Peyer's patch (tissue), 4 donors: Measurements from ENCODE around the gene POU5F1. TPM values are rescaled to one million over a fixed set of nuclear protein-coding genes. Genes with fewer than 3 reads are reported as not detected.
"Not testable (repeated sequence)": the region's sequence is repeated elsewhere in the genome, so short reads cannot be mapped to it uniquely, and the experiment has no call there.

Source experiments
- DNase-seq, 3 donors: peaks; one replicate each; pipeline ENCODE4 v3.0.0-alpha.2; 2017 to 2019
- H3K27ac ChIP-seq, 4 donors: fragments of 200-600 bp; sonication (generic); one replicate each; pipeline ENCODE4 v1.5.1; 2016 to 2019
- H3K27me3 ChIP-seq, 2 donors: fragments of 200-600 bp; sonication (generic); one replicate each; pipeline ENCODE4 v1.5.1; 2019
- H3K36me3 ChIP-seq, 3 donors: fragments of 200-600 bp; sonication (generic); one replicate each; pipeline ENCODE4 v1.5.1; 2016 to 2019
- H3K4me1 ChIP-seq, 4 donors: fragments of 200-600 bp; sonication (generic); one replicate each; pipeline ENCODE4 v1.5.1; 2016 to 2019
- H3K4me3 ChIP-seq, 4 donors: fragments of 200-600 bp; sonication (generic); 1 replicate in 3 of 4; 2 replicates in 1 of 4; pipeline ENCODE4 v1.5.1; 2016 to 2019; ENCODE audit warnings: mild to moderate bottlenecking in 1 of 4
- H3K9me3 ChIP-seq, 4 donors: fragments of 200-600 bp; sonication (generic); one replicate each; pipeline ENCODE4 v1.5.1; 2016 to 2019; ENCODE audit warnings: mild to moderate bottlenecking in 1 of 4
- POLR2A ChIP-seq, 2 donors: fragments of 450-650 bp; IDR thresholded peaks; one replicate each; pipeline ENCODE4 v1.5.1; 2017; ENCODE audit warnings: antibody characterized with exemption in 2 of 2, mild to moderate bottlenecking in 2 of 2, moderate library complexity in 2 of 2
- total RNA-seq, 4 donors: library from RNA; depleted of rRNA; stranded (reverse); fragments of >200 nt; gene quantifications; one replicate each; pipeline ENCODE4 v1.1.0, GENCODE V29; 2016
- TF ChIP-seq, protein P1 (sequence below), 6 experiments: fragments of 450-650 bp in 4 of 6; fragments of 200-600 bp in 2 of 6; sonication (generic) in 1 of 6; IDR thresholded peaks; one replicate each; pipeline ENCODE4 v1.5.1; 2017 to 2019; ENCODE audit warnings: antibody characterized with exemption in 6 of 6, mild to moderate bottlenecking in 3 of 6, moderate library complexity in 1 of 6

The POU5F1 gene
- total RNA-seq, 4 donors from 2014 or later, result 14.9 to 121 (median 45.0) TPM

GRCh38 chr6:31193206-31193605 lies 22.7 kb upstream of the POU5F1 start:
- TF ChIP-seq, protein P1, sequence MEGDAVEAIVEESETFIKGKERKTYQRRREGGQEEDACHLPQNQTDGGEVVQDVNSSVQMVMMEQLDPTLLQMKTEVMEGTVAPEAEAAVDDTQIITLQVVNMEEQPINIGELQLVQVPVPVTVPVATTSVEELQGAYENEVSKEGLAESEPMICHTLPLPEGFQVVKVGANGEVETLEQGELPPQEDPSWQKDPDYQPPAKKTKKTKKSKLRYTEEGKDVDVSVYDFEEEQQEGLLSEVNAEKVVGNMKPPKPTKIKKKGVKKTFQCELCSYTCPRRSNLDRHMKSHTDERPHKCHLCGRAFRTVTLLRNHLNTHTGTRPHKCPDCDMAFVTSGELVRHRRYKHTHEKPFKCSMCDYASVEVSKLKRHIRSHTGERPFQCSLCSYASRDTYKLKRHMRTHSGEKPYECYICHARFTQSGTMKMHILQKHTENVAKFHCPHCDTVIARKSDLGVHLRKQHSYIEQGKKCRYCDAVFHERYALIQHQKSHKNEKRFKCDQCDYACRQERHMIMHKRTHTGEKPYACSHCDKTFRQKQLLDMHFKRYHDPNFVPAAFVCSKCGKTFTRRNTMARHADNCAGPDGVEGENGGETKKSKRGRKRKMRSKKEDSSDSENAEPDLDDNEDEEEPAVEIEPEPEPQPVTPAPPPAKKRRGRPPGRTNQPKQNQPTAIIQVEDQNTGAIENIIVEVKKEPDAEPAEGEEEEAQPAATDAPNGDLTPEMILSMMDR (IDR thresholded peaks at IDR 0.05), result no peak
- no peak for TF ChIP-seq POLR2A (IDR thresholded peaks at IDR 0.05)
- DNase-seq, result no peak
- H3K4me1 ChIP-seq, result peaks cover 0 to 6% (median 0%) of the 10 kb centered on the region in 4 donors

DNA sequence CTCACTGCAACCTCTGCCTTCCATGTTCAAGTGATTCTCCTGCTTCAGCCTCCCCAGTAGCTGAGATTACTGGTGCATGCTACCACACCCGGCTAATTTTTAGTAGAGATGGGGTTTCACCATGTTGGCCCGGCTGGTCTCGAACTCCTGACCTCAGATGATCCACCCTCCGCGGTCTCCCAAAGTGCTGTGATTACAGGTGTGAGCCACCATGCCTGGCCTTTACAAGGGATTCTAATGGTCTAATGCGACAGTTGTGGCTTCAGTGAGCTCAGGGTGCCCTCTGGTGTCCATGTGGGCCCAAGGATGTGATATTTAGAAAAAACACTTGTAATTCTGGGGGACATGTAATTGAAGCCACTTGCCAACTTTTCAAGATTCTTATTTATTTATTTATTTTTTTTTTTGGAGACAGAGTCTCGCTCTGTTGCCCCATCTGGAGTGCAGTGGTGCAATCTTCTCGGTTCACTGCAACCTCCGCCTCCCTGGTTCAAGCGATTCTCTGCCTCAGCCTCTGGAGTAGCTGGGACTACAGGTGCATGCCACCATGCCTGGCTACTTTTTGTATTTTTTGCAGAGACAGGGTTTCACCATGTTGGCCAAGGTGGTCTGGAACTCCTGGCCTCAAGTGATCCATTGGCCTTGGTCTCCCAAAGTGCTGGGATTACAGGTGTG lies 22.1 kb upstream of the POU5F1 start:
- TF ChIP-seq, protein P1 (IDR thresholded peaks at IDR 0.05), result peak; percentile 20 to 93 (median 74)
- DNase-seq, result peak; percentile 72 to 91 (median 78)
- H3K4me3 ChIP-seq, result not testable (repeated sequence)

More at GRCh38 chr6:31193206-31193605, 22.7 kb upstream of the POU5F1 start:
- no peak overlapping the region for H3K27ac ChIP-seq
- no peaks in the 10 kb centered on the region for H3K36me3 ChIP-seq
- H3K27me3 ChIP-seq, result no peaks in the 10 kb centered on the region
- H3K9me3 ChIP-seq, result no peaks in the 10 kb centered on the region
- H3K4me3 ChIP-seq, result no peak overlapping the region

GRCh38 chr6:31190488-31190887 lies 20.0 kb upstream of the POU5F1 start:
- H3K27ac ChIP-seq, result no peak overlapping the region
- no peak overlapping the region for H3K4me3 ChIP-seq
- H3K9me3 ChIP-seq, result no peaks in the 10 kb centered on the region
- H3K27me3 ChIP-seq, result no peaks in the 10 kb centered on the region
- TF ChIP-seq POLR2A (IDR thresholded peaks at IDR 0.05), result no peak
- TF ChIP-seq, protein P1 (IDR thresholded peaks at IDR 0.05), result no peak
- H3K4me1 ChIP-seq, result no peaks in the 10 kb centered on the region
- no peaks in the 10 kb centered on the region for H3K36me3 ChIP-seq
- DNase-seq, result no peak

More for the DNA sequence above, 22.1 kb upstream of the POU5F1 start:
- not testable (repeated sequence) for H3K36me3 ChIP-seq, H3K9me3 ChIP-seq, H3K4me1 ChIP-seq, H3K27me3 ChIP-seq, H3K27ac ChIP-seq

GRCh38 chr6:31189223-31189622 lies 18.7 kb upstream of the POU5F1 start:
- H3K4me3 ChIP-seq, H3K27ac ChIP-seq, DNase-seq, H3K9me3 ChIP-seq, H3K27me3 ChIP-seq, H3K4me1 ChIP-seq, H3K36me3 ChIP-seq: not testable (repeated sequence)

GRCh38 chr6:31187780-31188194 lies 17.3 kb upstream of the POU5F1 start:
- no peak for DNase-seq
- Histone ChIP-seq H3K27me3 (no peaks in the 10 kb centered on the region), H3K4me1 (no peaks in the 10 kb centered on the region), H3K36me3 (no peaks in the 10 kb centered on the region), H3K4me3 (no peak overlapping the region), H3K27ac (peak overlapping the region in 3 of 4 donors; percentile 85 to 95 (median 92)), H3K9me3 (no peaks in the 10 kb centered on the region)
- TF ChIP-seq, protein P1 (IDR thresholded peaks at IDR 0.05), result no peak
- TF ChIP-seq POLR2A (IDR thresholded peaks at IDR 0.05), result peak in 1 of 2 donors; percentile 60

DNA sequence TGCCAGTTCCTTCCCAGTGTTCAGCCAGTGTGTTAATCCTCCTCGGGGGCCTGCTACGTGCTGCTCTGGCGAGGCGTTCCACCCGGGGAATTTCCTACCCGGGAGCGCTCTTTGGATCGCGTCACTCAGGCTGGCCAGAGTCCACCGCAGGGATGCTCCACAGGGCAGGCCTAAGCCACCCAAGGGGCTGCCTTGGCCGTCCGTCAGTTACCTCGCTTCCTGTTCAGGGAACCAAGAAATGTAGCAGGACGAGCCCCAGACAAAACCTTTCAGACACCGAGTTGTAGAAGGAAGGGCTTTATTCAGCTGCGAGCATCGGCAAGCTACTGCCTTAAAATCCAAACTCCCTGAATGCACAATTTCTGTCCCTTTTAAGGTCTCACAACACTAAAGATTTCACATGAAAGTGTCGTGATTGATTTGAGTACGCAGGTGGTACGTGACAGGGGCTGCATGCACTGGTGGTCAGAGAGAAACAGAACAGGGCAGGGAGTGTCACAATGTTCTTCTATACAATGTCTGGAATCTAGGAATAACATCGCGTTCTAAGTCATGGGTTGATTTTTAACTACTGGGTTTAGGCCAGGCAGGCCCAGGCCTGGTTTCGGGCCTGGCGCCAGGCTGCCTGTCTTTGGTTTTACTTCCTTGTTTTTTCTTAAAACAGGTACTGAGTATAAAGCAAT lies 15.7 kb upstream of the POU5F1 start:
- TF ChIP-seq, protein P1 (IDR thresholded peaks at IDR 0.05), result no peak
- TF ChIP-seq POLR2A (IDR thresholded peaks at IDR 0.05), result peak; percentile 66 to 90
- Histone ChIP-seq H3K4me1 (no peaks in the 10 kb centered on the region), H3K36me3 (peaks cover 0 to 5% (median 0%) of the 10 kb centered on the region in 3 donors)

DNA sequence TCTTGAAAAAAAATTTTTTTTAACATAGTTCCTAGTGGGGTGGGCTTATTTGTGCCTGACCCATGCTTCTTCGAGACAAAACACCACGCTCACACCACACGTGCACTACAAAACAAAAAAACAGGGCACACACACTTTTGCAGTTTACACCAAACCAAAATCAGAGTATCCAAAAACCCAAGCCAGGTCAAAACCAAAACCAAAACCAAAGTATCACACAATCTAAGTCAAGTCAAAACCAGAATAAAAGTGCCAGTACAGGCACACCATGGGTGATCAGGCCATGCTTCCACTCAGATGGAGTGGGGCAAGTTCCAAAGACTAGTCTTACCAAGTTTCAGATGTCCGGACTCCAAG lies 15.2 kb upstream of the POU5F1 start:
- peak overlapping the region; percentile 73 to 95 (median 88) for H3K27ac ChIP-seq
- DNase-seq, H3K4me1 ChIP-seq, H3K36me3 ChIP-seq, H3K9me3 ChIP-seq, H3K27me3 ChIP-seq: not testable (repeated sequence)
- peak overlapping the region in 3 of 4 donors; percentile 23 to 59 (median 55) for H3K4me3 ChIP-seq

More for the DNA sequence above, 15.7 kb upstream of the POU5F1 start:
- Histone ChIP-seq H3K4me3 (peak overlapping the region in 3 of 4 donors; percentile 23 to 59 (median 55)), H3K9me3 (no peaks in the 10 kb centered on the region), H3K27me3 (no peaks in the 10 kb centered on the region), H3K27ac (peak overlapping the region; percentile 73 to 95 (median 88))
- peak in 2 of 3 donors; percentile 90 to 91 for DNase-seq

- not testable (repeated sequence) for H3K27me3 ChIP-seq, H3K4me1 ChIP-seq, H3K27ac ChIP-seq, DNase-seq, H3K9me3 ChIP-seq
- Histone ChIP-seq H3K4me3 (peak overlapping the region in 2 of 4 donors; percentile 55 to 59), H3K36me3 (peaks cover 0 to 16% (median 0%) of the 10 kb centered on the region in 3 donors)
These were observed 13.4 kb upstream of the POU5F1 start for GRCh38 chr6:31183859-31184258.

DNA sequence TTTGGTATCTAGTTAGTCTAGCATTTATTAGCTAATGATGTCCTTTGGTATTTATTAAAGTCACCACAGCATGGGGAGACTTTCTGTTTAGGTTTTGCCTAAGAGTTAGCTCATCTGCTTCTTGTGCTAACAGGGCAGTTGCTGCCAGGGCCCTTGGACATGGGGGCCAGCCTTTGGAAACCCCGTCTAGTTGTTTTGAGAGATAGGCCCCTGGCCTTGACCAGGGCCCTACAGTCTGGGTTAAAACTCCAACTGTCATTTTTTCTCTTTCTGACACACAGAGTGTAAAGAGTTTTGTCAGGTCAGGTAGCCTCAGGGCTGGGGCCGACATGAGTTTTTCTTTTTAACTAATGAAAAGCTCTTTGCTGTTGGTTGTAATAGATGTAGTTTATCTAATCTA lies 12.8 kb upstream of the POU5F1 start:
- not testable (repeated sequence) for H3K9me3 ChIP-seq, H3K27me3 ChIP-seq, H3K4me1 ChIP-seq, H3K27ac ChIP-seq, DNase-seq
- peaks cover 0 to 16% (median 0%) of the 10 kb centered on the region in 3 donors for H3K36me3 ChIP-seq
- H3K4me3 ChIP-seq, result peak overlapping the region in 2 of 4 donors; percentile 55 to 59
